Stimulated activated CD4-positive, alpha-beta T cell treated with anti-CD3 and anti-CD28 coated beads, Interleukin-2, amount 100 ng/mL, for 24 hours (primary cell): Measurements from ENCODE around the gene ALS2CL.

Experiments
- DNase-seq, 2 donors: peaks; one replicate each; pipeline ENCODE4 v3.0.0-alpha.2; 2020

ALS2CL gene

DNA sequence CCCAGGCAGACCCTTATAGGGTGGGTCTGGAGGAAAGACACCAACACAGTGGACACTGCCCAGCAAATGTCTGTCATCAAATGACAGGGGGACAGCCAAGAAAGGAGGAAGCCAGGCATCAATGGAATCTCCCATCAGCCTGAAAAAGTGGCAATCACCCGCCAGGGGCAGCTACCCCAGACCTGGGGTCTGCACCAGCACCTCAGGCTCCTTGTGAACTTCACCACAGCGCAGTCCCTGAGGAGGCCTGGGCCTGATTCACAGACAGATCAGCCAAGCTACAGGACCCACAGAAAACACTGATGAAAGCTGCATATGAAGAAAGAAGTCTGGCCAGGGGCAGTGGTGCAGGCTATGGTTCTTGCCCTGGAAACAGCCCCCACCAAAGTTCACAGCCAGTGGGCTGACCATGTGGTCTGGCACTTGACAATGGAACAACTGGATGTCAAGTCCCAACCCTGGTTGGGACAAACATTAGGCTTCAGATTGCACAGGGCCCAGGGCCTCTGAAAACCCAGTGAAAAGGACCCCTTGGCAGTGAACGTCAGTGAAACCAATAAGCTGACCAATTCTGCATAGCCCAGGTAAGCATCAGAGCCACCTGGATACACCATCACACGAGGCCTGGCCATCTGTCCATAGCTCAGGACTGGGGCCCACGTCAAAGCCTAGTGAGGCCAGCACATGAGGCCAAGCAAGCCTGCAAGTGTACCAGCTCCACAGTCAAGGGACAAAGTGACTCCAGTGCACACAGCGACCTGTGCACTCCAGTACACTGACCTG is 29.1 kb downstream of the ALS2CL start:
- no peak for DNase-seq

DNA sequence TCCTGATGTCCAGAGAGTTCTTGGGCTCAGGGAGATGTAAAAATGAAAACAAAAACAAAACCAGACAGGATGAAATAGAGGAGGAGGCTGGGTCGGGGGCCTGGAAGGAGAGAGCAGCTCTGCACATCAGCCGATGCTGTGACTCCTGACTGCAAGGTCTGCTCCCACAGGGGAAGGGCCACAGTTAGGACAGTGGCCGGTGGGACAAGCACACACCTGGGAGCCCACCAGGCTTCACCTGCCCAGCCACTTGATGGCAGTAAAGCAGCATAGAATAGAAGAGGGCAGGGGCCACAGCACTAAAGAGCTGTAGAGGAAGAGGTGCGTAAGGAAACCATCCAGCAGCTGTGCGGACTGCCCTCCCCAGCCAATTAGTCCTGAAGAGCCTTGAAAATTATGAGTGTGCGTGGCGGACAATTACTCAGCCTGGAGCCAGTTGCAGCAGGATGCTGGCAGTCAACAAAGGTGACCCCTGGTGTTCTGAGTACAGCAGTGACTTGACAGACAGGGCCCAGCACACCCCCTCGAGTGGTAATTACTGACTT is 29.8 kb downstream of the ALS2CL start:
- no peak for DNase-seq

DNA sequence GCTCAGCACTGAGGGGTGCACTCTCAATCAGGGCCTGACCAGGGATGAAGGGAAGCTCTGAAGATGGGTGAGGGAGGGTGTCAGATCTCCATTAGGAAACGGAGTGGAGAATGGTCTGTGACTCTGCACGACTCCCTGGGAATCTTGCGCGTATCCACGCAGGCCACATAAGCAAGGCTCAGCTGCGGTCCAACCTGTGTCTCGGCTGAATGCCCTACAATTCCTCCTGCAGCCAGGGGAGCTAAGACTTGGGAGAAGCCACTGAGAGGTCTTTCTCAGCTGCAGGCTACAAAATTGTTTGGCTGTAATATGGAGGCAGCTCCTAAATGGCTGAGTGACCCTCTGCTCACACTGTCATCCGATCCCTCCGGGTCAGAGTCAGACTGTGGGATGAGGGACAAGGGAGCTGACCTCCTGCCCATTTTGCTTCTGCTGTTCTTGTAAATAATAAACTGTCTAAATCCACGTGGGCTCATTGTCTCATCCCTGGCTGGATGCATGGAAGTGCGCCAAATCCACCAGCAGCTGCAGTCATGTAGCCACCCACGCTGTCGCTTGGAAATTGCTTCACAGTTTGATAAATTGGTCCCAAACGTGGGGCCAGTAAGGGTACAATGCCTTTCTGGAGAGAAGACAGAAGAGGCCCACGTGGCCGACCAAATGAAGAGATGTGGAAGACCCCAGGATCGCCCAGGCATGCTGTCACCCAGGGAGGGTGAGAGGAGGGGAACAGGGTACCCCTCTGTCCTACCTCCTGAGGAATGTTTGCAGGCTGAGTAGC is 30.5 kb downstream of the ALS2CL start:
- DNase-seq, result no peak

DNA sequence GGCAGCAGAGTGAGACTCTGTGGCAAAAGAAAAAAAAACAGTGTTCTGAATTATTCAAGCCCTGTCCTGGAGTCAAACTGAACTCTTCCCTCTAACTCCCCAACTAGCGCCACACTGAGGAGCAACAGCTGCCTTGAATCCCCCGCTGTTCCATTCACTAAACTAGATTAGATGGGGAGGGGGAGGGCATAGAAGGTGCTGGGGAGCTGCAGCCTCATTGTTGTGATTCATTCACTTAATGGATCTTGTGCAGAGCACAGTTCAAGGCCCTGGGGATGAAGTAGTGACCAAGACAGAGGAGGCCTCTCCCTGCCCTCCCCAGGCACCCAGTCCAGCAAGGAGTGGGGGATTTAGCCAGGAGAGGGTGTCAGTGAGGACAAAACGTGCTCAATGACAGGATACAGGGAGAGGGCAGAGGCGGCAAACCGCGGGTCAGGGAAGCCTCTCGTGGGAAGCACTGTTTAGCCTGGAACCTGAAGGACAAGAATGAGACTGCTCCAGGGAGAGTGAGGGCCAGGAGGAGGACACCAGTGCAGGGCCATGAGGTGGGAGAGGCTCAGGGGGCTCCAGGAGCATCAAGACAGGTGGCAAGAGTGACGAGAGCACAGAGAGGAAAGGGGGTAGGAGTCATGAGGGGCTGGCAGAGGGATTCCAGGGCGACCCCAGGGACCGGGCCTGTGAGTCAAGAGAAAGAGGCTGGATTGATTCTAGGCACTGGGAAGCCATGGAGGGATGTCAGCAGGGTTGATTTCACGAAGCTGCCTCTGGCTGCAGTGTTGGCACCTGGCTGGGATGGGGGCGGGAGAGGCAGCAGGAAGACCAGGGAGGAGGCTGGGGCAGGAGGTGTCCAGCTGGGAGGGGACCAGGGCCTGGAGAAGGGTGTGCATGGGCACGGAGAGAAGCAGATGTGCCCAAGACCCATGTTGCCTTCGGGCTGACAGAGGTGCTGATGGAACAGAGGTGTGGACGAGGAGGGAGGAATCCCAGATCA is 31.4 kb downstream of the ALS2CL start:
- DNase-seq, result no peak

DNA sequence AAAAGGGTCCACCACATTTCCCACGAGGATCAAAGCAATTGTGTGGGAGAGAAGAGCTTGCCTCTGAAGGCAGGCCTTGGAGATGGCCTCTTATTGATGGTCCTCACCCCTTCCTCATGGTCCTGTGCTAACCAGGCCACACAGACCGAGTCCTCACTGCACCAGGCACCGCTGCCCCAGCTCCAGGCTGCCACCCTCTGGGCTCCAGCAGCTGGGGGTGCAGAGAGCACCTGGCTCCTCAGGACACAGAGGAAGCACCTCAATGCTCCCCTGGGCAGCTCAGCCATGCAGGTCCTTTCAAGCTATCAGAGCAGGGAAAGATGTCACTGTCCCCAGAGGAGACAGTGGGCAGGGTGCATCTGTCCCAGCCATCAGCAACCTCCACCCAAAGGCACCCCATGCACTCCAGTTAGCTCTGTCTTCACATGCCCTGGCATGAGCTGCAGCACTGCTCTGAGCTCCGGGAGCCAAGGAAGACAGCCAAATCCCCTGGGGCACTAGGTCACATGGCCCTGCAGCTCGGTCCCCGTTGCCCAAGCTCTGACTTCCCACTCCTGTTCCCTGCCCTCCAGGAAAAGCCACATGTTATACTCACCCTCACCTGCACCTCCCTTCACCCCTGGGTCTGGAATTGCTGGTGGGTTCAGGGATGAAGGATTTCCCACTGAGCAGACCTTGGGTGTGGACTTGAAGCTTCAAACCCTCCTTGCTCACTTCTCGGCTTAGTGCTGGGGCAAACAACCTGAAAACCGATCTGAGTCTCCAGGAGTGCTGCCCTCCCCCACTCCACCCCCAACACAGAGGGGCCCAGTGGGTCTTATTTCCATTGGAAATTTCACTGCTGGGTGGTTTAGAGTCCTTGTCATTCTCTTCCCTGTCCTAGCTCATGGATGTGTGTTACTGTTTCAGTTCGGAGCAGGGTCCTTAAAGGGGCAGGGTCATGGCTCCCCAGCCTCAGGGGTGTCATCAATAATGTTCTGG is 32.6 kb downstream of the ALS2CL start:
- DNase-seq, result no peak

DNA sequence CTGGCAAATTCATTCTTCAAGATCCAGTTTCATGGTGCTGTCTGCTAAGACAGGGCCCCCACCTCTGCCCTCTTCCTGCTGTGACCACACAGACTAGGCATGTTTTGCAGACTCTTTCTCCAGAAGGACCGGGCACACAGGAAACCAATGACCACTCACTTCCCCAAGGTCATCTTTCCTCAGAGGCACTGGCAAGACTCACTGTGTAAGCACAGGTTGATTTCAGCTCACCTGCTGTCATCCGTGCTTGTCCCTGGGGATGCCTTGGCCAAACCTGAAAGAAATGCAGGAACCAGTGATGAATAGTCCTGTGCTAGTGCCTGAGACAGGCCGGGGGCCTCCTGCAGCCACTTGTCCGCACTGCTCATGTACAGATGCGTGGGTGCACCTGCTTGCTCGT is 33.5 kb downstream of the ALS2CL start:
- DNase-seq, result no peak

DNA sequence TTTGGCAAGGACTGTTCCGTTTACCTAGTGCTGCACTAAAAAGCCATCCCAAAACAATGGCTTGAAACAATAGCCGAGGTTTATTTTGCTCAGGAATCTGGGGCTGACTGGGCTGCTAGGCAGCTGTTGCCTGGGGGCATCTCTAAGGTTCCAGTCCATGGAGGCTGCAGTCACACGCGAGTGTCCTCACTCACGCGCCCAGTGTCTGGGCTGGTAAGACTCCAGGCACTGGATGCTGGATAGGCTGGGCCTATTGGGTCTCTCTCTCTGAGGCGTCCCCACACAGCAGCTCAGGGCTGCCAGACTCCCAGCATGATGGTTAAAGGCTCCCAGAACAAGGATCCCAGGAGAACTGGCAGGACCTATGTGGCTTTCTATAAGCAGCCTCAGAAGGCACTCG is 34.2 kb downstream of the ALS2CL start:
- no peak for DNase-seq

DNA sequence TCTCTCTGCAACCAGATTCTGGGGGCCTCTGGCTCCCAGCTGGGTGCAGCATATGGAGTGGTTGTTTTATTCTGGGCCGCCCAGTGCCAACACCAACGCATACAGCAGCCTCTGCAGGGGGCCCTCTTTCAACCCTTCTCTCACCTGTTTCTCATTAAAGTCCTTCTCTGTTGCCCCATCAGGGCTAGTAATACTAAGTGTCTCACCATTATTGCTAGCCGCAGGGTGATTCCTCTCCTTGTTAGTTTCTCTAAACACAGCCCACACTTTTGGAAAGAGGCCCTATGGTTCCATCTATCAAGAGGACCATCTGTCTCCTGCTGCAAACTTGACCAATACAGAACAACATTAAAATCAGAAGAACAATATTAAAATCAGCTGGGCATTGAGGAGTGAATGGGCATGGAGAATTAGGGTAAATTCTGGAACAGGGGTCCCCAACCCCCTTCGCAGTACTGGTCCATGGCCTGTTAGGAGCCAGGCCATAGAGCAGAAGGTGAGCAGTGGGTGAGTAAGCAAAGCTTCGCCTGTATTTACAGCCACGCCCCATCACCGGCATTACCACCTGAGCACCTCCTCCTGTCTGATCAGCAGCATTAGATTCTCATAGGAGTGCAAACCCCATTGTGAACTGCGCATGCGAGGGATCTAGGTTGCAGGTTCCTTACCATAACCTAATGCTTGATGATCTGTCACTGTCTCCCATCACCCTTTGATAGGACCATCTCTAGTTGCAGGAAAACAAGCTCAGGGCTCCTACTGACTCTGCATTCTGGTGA is 36.5 kb downstream of the ALS2CL start:
- DNase-seq, result no peak

DNA sequence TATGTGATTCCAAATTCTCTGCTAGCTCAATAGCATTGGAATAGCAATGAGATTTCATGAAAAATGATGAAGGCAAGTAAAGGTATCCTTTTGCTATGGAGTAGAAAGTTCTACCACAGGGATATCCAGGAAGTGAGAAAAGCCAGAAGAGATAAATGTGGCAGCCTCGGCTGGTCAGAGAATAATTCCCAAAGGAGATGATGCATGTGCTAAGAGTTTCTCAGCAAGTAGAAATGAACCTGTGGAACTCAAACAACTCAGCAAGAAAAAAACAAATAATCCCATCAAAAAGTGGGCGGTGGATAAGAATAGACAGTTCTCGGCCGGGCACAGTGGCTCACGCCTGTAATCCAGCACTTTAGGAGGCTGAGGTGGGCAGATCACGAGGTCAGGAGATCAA is 38.2 kb downstream of the ALS2CL start:
- no peak for DNase-seq

DNA sequence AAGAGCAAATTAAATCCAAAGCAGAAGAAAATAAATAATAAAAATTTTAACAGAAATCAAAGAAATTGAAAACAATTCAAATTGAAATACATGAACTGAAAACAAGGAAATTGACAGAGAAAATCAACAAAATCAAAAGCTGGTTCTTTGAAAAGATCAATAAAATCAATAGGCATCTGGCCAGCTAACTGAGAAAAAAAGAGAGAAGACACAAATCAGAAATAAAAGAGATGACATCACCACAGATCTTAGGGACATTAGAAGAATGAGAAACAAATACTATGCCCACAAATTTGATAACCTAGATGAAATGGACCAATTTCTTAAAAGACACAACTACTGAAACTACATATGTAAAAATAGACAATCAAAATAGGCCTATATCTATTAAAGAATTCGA is 42.4 kb downstream of the ALS2CL start:
- DNase-seq, result no peak

DNA sequence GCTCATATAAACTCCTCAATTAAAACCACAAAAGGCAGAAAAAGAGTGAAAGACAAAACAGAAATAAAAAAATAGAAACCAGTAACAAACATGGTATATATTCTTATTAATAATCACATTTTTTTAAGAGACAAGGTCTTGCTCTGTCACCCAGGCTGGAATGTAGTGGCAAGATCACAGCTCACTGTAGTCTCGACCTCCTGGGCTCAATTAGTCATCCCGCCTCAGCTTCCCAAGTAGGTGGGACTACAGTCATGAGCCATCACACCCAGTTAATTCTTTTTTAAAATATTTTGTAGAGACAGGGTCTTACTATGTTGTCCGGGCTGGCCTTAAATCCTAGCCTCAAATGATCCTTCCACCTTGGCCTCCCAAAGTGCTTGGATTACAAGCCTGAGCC is 44.0 kb downstream of the ALS2CL start:
- no peak for DNase-seq

DNA sequence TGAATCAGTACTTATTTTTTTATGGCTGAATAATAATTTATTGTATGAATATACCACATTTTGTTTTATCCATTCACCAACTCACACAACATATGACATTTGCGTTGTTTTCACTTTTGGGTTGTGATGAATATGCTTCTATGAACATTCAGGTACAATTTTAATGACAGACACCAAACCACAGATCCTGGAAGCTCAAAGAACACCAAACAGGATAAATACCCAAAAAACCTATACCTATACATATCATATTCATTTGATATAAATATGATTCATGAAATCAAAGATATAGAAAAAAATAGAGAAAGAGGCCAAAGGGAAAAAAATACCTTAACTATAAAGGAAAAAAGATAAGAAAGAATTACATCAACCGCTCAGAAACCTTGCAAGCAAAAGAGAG is 45.4 kb downstream of the ALS2CL start:
- DNase-seq, result no peak

DNA sequence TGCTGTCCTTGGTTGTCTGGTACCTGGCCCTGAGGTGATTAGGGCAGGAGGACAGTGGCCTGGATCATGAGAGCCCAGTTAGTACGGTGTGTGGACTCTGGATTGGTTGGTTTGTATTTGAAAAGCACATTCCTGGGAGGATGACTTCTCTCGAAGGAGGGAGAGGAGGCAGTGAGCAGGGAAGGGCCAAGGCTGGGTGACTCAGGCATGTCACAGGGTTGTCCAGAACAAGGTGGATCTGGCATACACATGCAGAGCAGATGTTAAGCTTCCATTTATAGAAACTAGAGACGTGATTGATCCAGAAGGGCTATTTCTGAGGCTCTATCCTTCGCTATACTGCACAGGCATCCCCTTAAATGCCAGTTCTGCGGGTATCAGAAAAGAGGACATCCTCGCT is 46.8 kb downstream of the ALS2CL start:
- no peak for DNase-seq

DNA sequence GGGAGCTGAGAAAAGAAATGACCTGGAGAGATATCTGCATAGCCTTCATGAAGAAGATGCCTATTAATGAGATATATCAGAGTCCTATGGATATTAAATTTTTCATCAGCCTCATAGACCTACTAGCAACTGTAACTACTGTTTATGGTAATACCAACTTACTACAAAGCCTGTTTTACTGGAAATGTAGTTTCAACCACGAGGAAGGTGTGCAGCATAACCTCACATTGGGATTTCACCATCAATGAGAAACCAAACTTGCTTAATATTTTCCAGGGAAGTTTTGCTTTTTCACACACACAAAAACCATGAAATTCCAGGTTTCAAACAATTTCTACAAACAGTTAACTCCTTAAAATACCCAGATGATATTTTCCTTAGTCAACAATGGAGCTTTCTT is 49.8 kb downstream of the ALS2CL start:
- DNase-seq, result no peak

DNA sequence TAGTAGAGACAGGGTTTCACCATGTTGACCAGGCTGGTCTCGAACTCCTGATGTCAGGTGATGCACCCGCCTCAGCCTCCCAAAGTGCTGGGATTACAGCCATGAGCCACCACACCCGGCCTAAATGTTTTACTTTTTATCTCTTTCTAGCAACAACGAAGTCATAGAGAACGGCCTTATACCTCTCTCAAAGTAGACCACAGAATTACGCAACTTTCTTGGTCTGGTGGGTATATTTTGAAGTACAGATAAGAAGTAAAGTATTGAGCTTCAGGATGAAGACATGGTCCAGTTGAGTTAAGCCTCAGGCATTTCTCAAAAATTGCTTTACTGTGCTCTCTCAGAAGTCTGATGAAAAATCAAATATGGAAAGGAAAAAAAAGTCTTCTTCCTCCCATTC is 50.5 kb downstream of the ALS2CL start:
- no peak for DNase-seq

DNA sequence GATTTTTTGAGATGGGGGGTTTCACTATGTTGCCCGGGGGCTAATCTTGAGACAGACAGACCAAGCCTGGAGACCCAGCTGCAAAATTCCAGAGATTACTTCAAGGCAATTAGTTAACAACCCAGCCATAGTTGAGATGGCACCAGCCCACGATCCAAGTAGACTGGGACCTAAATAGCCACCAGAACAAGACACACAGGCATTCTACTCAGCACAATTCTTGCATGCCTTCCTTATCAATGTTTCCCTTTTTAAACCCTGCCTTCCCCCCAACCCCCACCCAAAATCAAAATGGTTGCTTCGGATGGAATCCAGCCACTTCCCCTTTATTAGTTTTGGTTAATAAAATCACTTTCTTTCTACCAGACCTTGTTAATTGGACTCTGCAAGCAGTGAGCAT is 52.6 kb downstream of the ALS2CL start:
- no peak for DNase-seq

DNA sequence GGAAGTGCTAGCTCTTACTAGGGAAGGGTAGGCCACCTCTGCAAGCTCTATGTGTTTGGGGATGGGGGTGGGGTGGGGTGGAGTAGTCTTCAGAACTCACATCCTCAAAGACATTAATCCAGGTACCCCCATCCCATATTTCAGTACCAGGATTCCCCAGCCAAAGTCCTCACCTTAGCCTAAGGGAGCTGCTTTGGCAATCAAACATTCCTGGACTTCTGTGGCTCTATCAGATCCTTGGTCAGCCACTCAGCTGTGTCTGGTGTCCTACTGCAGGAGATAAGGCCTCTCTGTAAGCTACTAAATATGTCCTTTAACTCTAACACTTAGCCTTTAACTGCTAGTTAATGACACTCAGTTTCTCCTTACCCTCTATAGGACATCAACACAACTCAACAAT is 54.3 kb downstream of the ALS2CL start:
- DNase-seq, result no peak

DNA sequence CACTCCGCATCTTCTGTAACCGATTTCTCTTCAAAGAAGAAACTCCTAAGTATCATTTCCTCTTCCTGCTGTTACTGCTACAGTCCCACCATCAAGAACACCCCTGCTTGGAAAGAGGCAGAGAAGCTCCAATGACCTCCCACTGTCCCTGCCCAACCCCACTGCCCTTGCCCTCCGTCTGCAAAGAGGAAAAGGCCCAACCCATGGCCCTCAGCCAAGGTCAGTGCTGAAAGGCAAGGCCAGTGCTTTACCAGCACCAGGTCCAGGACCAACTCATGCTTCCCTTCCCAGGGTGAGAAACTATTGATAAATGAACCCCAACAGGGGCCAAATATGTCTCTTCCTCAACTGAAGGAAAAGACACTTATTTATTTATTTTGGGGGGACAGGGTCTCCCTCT is 58.6 kb downstream of the ALS2CL start:
- no peak for DNase-seq

DNA sequence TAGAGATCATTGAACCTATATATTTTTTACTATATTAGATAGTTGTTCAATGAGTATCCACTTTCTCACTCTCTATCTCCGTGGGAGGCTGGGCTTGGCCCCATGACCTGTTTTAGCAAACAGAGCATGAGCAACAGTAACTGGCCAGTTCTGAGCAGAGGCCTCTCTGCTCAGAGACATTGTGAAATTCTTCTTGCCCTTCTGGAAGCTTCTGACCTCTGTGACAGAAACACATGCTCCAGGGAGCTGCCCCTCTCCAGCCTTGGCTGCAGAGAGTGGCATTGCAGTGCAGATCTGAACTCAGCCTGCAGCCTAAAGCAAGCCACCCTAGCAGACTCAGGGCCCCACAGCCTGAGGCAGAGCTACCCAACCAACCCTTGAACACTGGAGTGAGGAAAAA is 60.7 kb downstream of the ALS2CL start:
- no peak for DNase-seq

DNA sequence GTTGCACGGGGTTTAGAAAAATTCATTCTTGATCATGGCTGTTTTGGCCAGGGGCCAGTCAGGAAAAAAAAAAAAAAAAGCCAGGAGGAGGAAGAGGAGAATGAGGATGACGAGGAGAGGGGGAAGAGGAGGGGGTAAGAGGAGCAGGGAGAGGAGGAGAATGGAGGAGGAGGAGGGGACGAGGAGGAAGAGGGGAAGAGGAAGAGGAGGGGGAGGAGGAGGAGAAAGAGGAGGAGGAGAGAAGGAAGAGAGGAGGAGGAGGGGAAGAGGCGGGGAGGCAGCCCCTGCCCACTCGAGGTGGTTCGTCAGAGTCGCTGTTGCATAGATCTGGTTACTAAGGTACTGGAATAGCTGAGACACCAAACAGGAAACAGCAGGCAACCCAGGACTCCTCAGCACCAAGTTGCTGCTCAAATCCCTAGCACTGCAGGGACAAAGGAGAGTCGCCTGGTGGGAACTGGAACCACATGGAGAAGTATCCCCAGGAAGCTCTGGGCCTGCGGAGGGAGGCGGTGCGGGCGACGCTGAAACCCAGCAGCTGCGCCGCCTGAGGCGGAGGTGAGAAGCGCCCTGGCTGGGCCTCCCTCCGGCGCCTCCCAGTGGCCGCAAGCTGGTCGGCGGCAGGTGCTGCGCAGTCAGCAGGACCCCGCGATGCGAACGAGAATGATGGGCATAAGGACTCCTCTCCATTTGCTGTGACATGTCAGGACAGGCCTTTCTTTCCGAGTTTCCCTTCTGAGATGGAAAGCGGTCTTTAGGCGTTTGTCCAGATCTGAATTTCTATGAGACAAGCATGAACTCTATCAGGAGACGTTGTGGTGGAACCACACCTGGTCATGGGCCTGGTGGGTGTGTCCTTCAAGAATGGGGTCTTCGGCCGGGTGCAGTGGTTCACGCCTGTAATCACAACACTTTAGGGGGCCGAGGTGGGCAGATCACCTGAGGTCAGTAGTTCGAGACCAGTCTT is 63.6 kb downstream of the ALS2CL start:
- peak; percentile 79 to 82 for DNase-seq
